HPDE6-E6E7 (cell line): ENCODE results near the gene PDZRN4.
A peak's percentile ranks its signal among the peaks of the same experiment; 100 is the strongest.
"Not testable (repeated sequence)": the region's sequence is repeated elsewhere in the genome, so short reads cannot be mapped to it uniquely, and the experiment has no call there.

Experiments
- DNase-seq: peaks from one replicate; pipeline ENCODE4 v3.0.0; 2011; ENCODE audit warnings: missing footprints; ENCODE audit errors: extremely low spot score

The PDZRN4 gene

GRCh38 chr12:41280341-41281095 is 92.4 kb downstream of the PDZRN4 start:
- DNase-seq = not testable (repeated sequence)

GRCh38 chr12:41285470-41285869 is 97.3 kb downstream of the PDZRN4 start:
- DNase-seq = not testable (repeated sequence)

DNA sequence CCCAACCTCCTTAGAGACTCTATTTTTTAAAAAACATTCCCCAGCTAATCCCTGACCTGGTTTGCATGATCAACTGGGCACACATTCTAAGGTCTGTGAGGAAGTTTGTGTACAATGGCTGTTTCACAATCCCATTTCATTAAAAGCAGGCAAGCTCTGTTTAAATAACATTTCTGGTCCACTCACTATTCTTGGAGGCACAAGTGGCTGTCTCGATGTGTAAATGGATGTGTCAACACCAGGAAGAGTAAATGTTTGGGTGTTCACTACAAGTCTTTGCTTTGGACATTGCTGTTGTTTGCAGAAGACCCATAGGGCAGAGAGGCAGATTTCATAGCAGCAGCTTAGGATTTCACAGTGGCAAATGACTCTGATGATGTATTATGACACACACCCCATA is 98.3 kb downstream of the PDZRN4 start:
- DNase-seq = no peak

GRCh38 chr12:41287500-41288141 is 99.5 kb downstream of the PDZRN4 start:
- no peak for DNase-seq

DNA sequence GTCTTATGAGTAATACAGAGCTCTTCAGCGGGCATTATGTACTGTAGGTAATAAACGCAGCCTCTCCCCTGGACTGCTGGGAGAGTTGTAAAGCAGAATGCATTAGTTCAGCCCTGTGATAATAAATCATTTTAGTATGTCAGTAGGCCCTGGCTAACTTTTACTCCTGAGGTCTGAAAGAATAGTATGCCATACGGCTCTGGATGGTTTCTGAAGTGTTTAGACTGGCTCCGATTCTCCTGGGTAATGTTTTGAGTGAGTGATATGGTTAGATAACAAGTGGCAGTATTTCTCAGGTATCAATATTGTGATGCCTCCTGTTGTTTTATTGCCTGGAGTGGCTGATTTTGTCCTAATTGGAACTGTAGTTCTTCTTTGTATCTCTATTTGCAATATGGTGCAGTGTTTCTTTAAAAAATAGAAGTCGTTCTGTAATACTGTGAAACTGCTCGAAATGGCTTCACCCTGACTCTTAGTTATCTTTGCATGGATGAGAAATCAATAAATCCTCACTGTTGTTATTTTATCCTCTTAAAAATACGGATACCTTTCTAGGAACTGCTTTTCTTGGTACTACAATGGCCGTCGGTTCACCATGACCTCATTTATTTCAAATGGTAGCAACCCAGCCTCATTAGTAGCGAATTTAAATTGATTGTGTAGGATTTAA is 100.2 kb downstream of the PDZRN4 start:
- no peak for DNase-seq

DNA sequence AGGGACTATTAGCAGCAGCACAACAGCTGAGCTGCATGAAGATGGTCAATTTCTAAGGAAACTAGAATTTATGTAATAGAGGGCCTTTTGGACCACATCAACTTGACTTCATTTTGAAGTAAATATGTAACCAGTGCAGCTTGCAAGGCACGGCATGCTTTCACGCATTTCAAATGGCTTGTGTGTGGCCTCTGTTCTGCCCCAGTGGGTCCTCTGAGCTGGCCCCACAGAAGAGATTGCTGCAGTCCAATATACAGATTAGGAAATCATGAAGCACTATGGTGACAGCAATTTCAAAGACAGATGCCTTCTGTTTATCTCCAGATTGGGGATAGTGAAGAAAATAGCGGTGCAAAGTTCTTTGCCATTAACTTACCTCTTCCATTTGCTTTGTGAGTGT is 101.4 kb downstream of the PDZRN4 start:
- no peak for DNase-seq

DNA sequence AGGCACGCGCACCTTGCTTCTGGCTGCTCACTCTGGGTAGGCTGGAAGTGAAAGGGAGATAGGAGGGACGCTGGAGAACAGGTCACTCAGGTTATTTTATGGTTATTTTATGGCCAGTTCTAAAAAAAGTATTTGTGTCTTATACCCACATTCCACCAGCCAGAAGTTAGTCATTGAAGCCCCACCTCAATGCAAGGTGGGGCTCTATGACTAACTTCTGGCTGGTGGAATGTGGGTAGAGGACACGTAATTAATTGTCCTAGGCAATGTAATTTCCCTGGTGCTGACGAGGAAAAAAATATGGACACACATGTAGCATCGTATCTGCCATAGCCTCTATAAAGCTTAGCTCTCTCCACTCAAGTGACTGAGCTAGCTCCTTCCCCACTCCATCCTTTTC is 104.9 kb downstream of the PDZRN4 start:
- DNase-seq = peak; percentile 38

- no peak for DNase-seq
Observed at GRCh38 chr12:41293461-41293860, 105.3 kb downstream of the PDZRN4 start.

- no peak for DNase-seq
Observed at GRCh38 chr12:41302979-41303403, 114.9 kb downstream of the PDZRN4 start.

DNA sequence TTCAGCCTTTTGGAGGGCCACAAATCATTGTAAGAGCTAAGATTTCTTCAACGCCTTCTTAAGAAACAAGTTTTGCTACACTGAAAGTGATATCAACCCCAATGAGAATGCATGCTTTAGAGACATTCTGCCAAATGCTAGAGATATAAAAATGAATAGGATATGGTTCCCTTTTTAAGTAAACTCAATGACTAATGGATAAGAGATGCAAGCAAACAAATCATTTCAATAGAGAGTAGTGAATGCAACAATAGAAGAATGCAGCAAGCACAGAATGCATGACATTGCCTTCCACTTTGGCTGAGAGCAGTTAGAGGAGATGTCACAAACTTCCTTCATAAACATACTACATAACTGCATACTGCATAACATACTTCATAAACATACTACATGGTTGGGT is 116.4 kb downstream of the PDZRN4 start:
- no peak for DNase-seq

GRCh38 chr12:41310367-41310766 is 122.2 kb downstream of the PDZRN4 start:
- DNase-seq = no peak

DNA sequence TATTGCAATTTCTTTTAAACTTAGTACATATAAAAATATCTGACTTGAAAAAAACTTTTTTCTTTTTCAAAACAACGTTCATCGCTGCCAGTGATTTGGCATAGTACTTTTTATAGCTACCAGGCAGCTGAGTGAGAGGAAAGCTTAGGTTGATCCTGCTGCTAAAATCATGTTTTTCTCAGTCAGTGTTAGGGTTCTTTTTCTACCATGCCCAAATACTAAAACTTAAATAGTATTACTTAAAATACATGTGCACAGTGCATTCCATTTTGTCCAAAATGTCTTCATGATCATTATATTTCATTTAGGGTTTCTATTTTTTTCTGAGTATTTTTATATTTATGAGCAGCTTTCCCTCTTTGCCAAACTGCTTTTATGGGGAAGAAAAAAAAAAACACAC is 123.8 kb downstream of the PDZRN4 start:
- no peak for DNase-seq

GRCh38 chr12:41312451-41312850 is 124.3 kb downstream of the PDZRN4 start:
- not testable (repeated sequence) for DNase-seq

DNA sequence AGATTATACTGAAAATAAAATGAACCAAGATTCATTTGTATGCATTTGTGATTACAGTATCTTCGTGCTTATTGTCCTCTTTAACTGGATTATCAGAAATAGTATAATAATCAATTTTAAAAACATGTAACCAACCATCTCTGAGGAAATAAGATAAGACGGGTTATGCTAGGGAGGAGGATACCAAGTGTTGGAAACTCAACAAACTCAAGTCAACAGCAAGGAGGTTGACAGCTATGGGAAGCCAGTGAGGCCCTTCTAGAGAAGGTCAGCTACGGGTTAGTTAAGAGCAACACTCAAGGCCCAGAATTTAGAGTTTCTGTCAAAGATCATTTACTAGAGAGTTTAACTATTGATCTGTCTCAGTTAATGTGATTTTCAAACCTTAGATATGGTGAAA is 137.2 kb downstream of the PDZRN4 start:
- DNase-seq = no peak

DNA sequence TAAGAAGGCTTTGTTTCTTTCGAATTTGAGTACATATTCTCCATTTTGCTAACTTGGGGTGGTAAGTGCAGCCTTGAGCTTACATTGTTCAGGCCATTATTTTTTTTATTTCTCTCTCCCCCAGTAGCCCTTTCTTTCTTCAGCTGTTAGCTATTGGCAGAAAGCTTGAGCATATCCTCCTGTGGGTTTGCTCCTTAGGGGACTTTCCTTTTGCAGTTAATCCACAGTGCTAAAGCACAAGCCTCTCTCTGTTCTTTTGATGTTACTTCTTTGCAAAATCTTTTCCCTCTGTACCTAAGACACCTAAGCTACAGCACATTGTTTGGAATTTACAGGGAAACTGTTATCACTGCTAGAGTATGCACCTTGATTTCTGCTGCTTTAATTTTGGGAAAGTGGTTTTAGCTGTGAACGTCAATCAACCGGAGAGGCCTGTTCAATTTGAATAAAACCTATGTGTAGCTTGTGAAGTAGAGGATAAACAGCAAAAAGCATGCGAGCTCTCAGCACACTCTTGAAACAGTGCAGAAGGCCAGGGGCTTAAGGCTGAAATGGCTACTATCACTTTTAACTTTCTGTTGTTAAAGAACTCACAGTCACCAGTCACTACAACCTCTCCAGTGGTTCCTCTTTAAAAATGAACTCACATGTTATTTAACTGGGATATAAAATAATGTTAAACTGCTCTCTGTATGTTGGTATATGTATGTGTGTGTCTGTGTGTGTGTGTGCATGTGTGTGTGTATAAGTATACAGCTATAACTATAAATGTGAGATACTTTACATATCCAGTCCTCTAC is 139.2 kb downstream of the PDZRN4 start:
- DNase-seq = no peak

GRCh38 chr12:41333974-41334373 is 145.9 kb downstream of the PDZRN4 start:
- no peak for DNase-seq

DNA sequence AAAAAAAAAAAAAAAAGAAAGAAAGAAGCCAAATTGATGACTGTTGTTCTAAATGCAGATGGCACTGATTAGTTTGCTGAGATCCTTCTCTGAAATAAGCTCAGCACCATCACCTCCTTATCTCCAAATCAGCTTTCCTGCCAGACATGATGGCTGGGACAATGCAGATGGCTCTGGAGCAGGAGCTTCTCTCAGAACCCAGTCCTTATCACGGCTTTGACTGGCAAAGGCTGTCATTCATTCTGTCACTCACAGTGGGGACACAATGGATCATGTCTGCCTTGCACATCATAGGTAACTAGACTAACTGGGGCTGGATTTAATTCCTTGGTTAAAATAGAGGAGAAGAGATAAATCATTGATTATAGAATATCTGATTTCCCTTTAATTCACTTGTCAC is 146.3 kb downstream of the PDZRN4 start:
- DNase-seq = no peak

- DNase-seq = no peak
Observed at GRCh38 chr12:41336041-41336549, 148.0 kb downstream of the PDZRN4 start.

DNA sequence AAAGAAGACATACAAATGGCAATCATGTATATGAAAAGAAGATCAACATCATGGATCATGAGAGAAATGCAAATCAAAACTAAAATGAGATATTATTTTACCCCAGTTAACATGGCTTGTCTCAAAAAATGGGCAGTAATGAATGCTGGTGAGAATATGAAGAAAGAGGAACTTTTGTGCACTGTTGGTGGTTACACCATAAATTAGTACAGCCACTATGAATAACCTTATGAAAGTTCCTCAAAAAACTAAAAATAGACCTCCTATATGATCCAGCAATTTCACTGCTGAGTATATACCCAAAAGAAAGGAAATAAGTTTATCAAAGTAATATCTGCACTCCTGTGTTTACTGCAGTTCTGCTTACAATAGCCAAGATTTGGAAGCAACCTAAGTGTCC is 151.7 kb downstream of the PDZRN4 start:
- DNase-seq = no peak

- DNase-seq = no peak
Observed at GRCh38 chr12:41344776-41345470, 156.8 kb downstream of the PDZRN4 start.

DNA sequence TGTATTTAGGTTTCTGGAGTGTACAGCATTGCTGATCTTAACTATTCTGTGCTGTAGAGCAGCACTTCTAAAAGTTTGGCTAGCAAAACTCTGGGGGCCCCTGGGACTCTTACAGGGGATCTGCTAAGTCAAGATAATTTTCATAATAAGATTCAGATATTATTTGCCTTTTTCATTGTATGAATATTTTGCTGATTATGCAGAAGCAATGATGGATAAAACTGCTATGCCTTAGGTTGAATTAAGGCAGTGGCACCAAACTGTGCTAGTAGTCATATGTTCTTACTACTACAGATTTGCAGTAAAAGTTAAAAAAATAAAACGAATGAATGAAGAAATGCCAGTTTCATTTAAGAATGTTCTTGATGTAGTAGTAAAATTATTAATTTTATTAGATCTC is 160.1 kb downstream of the PDZRN4 start:
- no peak for DNase-seq
